A172 (cell line): Measurements from ENCODE around the gene PPP1R3F. TPM values are rescaled to one million over a fixed set of nuclear protein-coding genes. Genes with fewer than 3 reads are reported as not detected.

ENCODE experiments used
- DNase-seq: peaks from one replicate; pipeline ENCODE4 v3.0.0-alpha.2; 2015; ENCODE audit warnings: low spot score
- total RNA-seq: library from RNA; depleted of rRNA; stranded (reverse); fragments of >200 nt; shearing (Covaris generic); gene quantifications from 2 replicates; pipeline ENCODE4 v1.2.3, GENCODE V29; 2014

The PPP1R3F gene
- total RNA-seq, 1 experiment from 2014 or later, result 11.1 TPM

GRCh38 chrX:49249071-49249470 lies 20.5 kb upstream of the PPP1R3F start:
- DNase-seq, result no peak

GRCh38 chrX:49249616-49250015 lies 20.0 kb upstream of the PPP1R3F start:
- DNase-seq, result no peak

GRCh38 chrX:49250066-49250465 lies 19.5 kb upstream of the PPP1R3F start:
- no peak for DNase-seq

- DNase-seq, result no peak
Measured at GRCh38 chrX:49250578-49250977, 19.0 kb upstream of the PPP1R3F start.

GRCh38 chrX:49251325-49251724 lies 18.3 kb upstream of the PPP1R3F start:
- no peak for DNase-seq

GRCh38 chrX:49254639-49255038 lies 15.0 kb upstream of the PPP1R3F start:
- DNase-seq, result no peak

- DNase-seq, result no peak
Measured at GRCh38 chrX:49256268-49256995, 13.2 kb upstream of the PPP1R3F start.

GRCh38 chrX:49257074-49257790 lies 12.4 kb upstream of the PPP1R3F start:
- no peak for DNase-seq

GRCh38 chrX:49257846-49258748 lies 11.5 kb upstream of the PPP1R3F start:
- DNase-seq, result no peak

GRCh38 chrX:49258749-49259124 lies 10.9 kb upstream of the PPP1R3F start:
- DNase-seq, result no peak

GRCh38 chrX:49260221-49260985 lies 9.2 kb upstream of the PPP1R3F start:
- DNase-seq, result no peak

- no peak for DNase-seq
Measured at GRCh38 chrX:49262603-49263002, 7.0 kb upstream of the PPP1R3F start.

GRCh38 chrX:49263631-49264030 lies 6.0 kb upstream of the PPP1R3F start:
- no peak for DNase-seq

- no peak for DNase-seq
Measured at GRCh38 chrX:49264460-49264859, 5.1 kb upstream of the PPP1R3F start, which contains the start of gene FOXP3. TSS of gene FOXP3 (minus strand) at chrX:49264710. CDS start at chrX:49258505, 6,205 bp downstream.

- DNase-seq, result no peak
Measured at GRCh38 chrX:49266523-49267445, 2.8 kb upstream of the PPP1R3F start.

- DNase-seq, result no peak
Measured at GRCh38 chrX:49268702-49269009, 937 bp upstream of the PPP1R3F start.

GRCh38 chrX:49269010-49269766 lies 405 bp upstream of the PPP1R3F start:
- peak; percentile 96 for DNase-seq

- DNase-seq, result no peak
Measured at GRCh38 chrX:49270249-49270921, 792 bp downstream of the PPP1R3F start.

GRCh38 chrX:49271341-49271740 lies 1.7 kb downstream of the PPP1R3F start:
- no peak for DNase-seq
